Fibroblast of lung (primary cell): ENCODE data around the gene PFN3. TPM values are rescaled to one million over a fixed set of nuclear protein-coding genes. Genes with fewer than 3 reads are reported as not detected.
A peak's percentile ranks its signal among the peaks of the same experiment; 100 is the strongest.

ENCODE experiments used
- DNase-seq, 2 donors: peaks; one replicate each; pipeline versions ENCODE4 v3.0.0 to v3.0.0-alpha.2; 2010; ENCODE audit warnings: low read depth in 2 of 2
- H2AFZ ChIP-seq: 2 replicates; pipeline ENCODE4 v1.5.1; 2012; ENCODE audit warnings: low read length, control low read depth, inconsistent platforms
- H3K27ac ChIP-seq: 2 replicates; pipeline ENCODE4 v1.5.1; 2011; ENCODE audit warnings: low read length, control low read depth; ENCODE audit not compliant: insufficient read depth
- H3K27me3 ChIP-seq: 2 replicates; pipeline ENCODE4 v1.5.1; 2011; ENCODE audit warnings: mild to moderate bottlenecking, low read length; ENCODE audit not compliant: control insufficient read depth, insufficient read depth
- H3K36me3 ChIP-seq: 2 replicates; pipeline ENCODE4 v1.5.1; 2011; ENCODE audit warnings: low read length; ENCODE audit not compliant: control insufficient read depth, insufficient read depth
- H3K4me1 ChIP-seq: 2 replicates; pipeline ENCODE4 v1.5.1; 2011; ENCODE audit warnings: low read length; ENCODE audit not compliant: control insufficient read depth, insufficient read depth; ENCODE audit errors: extremely low read depth
- H3K4me2 ChIP-seq: 2 replicates; pipeline ENCODE4 v1.5.1; 2011; ENCODE audit warnings: low read length, control low read depth; ENCODE audit not compliant: insufficient read depth; ENCODE audit errors: extremely low read depth
- H3K4me3 ChIP-seq, 4 experiments: fragments of 200-600 bp in 1 of 4; sonication (generic) in 1 of 4; replicated peaks in 1 of 4; 2 replicates each; pipeline ENCODE4 v1.5.1; 2011 to 2016; ENCODE audit warnings: low read length in 4 of 4, low read depth in 3 of 4, mild to moderate bottlenecking in 3 of 4, control low read depth in 2 of 4, inconsistent platforms in 1 of 4, mixed read lengths in 1 of 4; ENCODE audit not compliant: insufficient read depth in 1 of 4; ENCODE audit errors: control extremely low read depth in 1 of 4
- H3K79me2 ChIP-seq: 2 replicates; pipeline ENCODE4 v1.5.1; 2012; ENCODE audit warnings: mild to moderate bottlenecking, low read length, inconsistent platforms; ENCODE audit not compliant: control insufficient read depth, insufficient read depth
- H3K9ac ChIP-seq: 2 replicates; pipeline ENCODE4 v1.5.1; 2011; ENCODE audit warnings: mild to moderate bottlenecking, low read length, control low read depth; ENCODE audit not compliant: insufficient read depth
- H3K9me3 ChIP-seq: 2 replicates; pipeline ENCODE4 v1.5.1; 2012; ENCODE audit warnings: low read depth, low read length; ENCODE audit not compliant: control insufficient read depth, insufficient read depth
- H4K20me1 ChIP-seq: 2 replicates; pipeline ENCODE4 v1.5.1; 2011; ENCODE audit warnings: low read length; ENCODE audit not compliant: control insufficient read depth, insufficient read depth; ENCODE audit errors: extremely low read depth
- EZH2 ChIP-seq: IDR thresholded peaks from 2 replicates; pipeline ENCODE4 v1.5.1; 2012; ENCODE audit warnings: low read length, control low read depth, mild to moderate bottlenecking; ENCODE audit errors: missing control alignments
- polyA plus RNA-seq, 2 donors: library from polyadenylated mRNA; depleted of rRNA in 1 of 2; stranded (reverse) in 1 of 2; unstranded in 1 of 2; fragments of >200 nt; gene quantifications; 2 replicates each; pipeline ENCODE4 v1.2.1, GENCODE V29; 2011 to 2012; ENCODE audit warnings: missing spikeins in 1 of 2
- total RNA-seq: library from RNA; depleted of rRNA; stranded (reverse); fragments of >200 nt; gene quantifications from 2 replicates; pipeline ENCODE4 v1.2.1, GENCODE V29; 2014
- TF ChIP-seq, protein P1 (sequence below), 2 donors: IDR thresholded peaks in 1 of 2; conservative IDR thresholded peaks in 1 of 2; 1 replicate in 1 of 2; 2 replicates in 1 of 2; pipeline ENCODE4 v1.5.1; 2011 to 2012; ENCODE audit warnings: low read length in 2 of 2, control low read depth in 1 of 2, inconsistent platforms in 1 of 2, low read depth in 1 of 2, mild to moderate bottlenecking in 1 of 2

Gene PFN3
- total and polyA plus RNA-seq, 2 donors (not counting 1 experiment from before 2014, with no cell fraction given): not detected

DNA sequence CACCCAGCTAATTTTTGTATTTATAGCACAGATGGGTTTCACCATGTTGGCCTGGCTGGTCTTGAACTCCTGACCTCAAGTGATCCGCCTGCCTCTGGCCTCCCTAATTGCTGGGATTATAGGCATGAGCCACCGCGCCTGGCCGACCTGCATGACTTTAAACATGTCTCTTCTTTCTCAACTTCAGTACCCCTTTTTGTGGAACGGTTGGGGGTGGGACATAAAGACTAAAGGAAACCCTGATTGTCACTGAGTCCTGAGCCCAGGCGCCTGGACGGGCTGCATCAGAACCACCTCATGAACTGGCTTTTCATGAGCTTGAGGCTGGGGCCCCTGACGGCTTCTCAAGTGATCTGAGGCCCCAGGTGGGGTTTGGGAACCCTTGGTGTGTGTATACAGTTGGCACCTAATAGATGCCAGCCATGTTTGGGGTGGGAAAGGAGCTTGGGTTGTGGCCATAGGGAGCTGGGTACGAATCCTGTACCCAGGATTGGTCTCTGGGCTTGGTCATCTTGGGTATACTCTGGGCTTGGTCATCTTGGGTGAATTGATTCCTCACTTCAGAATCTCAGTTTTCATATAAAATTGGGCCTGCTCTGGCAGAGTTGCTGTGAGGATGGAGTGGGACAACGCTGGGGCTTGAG lies 28.2 kb upstream of the PFN3 start:
- peaks cover 12% of the 10 kb centered on the region for H3K4me1 ChIP-seq
- H3K9me3 ChIP-seq: no peaks in the 10 kb centered on the region
- DNase-seq: no peak
- no peaks in the 10 kb centered on the region for H3K27me3 ChIP-seq
- H3K36me3 ChIP-seq: peaks cover 21% of the 10 kb centered on the region
- no peak overlapping the region for H3K4me2 ChIP-seq
- TF ChIP-seq EZH2: no peak
- TF ChIP-seq, protein P1, sequence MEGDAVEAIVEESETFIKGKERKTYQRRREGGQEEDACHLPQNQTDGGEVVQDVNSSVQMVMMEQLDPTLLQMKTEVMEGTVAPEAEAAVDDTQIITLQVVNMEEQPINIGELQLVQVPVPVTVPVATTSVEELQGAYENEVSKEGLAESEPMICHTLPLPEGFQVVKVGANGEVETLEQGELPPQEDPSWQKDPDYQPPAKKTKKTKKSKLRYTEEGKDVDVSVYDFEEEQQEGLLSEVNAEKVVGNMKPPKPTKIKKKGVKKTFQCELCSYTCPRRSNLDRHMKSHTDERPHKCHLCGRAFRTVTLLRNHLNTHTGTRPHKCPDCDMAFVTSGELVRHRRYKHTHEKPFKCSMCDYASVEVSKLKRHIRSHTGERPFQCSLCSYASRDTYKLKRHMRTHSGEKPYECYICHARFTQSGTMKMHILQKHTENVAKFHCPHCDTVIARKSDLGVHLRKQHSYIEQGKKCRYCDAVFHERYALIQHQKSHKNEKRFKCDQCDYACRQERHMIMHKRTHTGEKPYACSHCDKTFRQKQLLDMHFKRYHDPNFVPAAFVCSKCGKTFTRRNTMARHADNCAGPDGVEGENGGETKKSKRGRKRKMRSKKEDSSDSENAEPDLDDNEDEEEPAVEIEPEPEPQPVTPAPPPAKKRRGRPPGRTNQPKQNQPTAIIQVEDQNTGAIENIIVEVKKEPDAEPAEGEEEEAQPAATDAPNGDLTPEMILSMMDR (conservative IDR thresholded peaks at IDR 0.05 in 1 of 2, IDR thresholded peaks at IDR 0.05 in 1 of 2; ENCODE audit: low read depth in 1 of 2, low read length in 2 of 2): no peak
- H3K9ac ChIP-seq: no peak overlapping the region
- H3K27ac ChIP-seq: no peak overlapping the region
- H4K20me1 ChIP-seq: no peaks in the 10 kb centered on the region
- no peak overlapping the region for H3K4me3 ChIP-seq
- H3K79me2 ChIP-seq: peaks cover 21% of the 10 kb centered on the region
- H2AFZ ChIP-seq: no peak overlapping the region

DNA sequence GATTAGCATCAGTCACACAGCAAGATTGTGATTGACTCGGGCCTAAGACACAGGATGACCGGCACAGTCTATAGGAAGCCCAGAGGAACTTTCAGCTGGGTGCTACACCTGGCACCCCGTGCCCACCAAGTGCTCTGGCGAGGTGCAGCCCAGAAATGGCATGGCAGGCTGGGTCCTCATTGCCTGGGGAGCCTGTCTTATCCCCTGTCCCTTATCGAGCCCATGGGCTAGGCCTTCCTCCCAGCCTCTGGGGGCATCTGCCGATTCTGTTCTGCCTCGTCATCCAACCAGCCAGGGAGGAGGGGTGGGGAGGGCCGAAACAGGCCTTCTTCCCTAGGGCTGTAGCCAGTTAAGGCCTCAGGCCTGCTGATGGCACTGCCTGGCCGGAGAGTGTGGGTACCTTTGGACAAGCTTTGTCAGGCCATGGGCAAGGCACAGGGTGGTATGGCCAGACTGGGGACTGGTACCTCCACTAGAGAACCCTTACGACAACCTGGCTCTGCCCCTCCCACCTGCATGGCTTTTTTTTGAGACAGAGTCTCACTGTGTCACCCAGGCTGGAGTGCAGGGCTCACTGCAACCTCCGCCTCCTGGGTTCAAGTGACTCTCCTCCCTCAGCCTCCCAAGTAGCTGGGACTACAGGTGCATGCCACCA lies 27.6 kb upstream of the PFN3 start:
- no peak for DNase-seq
- H3K79me2 ChIP-seq: peaks cover 21% of the 10 kb centered on the region
- H3K4me1 ChIP-seq: peaks cover 12% of the 10 kb centered on the region
- no peaks in the 10 kb centered on the region for H3K27me3 ChIP-seq
- no peak overlapping the region for H3K4me2 ChIP-seq
- no peak overlapping the region for H2AFZ ChIP-seq
- no peak for TF ChIP-seq EZH2
- TF ChIP-seq, protein P1 (conservative IDR thresholded peaks at IDR 0.05 in 1 of 2, IDR thresholded peaks at IDR 0.05 in 1 of 2; ENCODE audit: low read depth in 1 of 2, low read length in 2 of 2): no peak
- peak overlapping the region in 2 of 4 experiments; percentile 75 to 76 for H3K4me3 ChIP-seq
- H4K20me1 ChIP-seq: no peaks in the 10 kb centered on the region
- peak overlapping the region; percentile 23 for H3K9ac ChIP-seq
- H3K9me3 ChIP-seq: no peaks in the 10 kb centered on the region
- H3K27ac ChIP-seq: no peak overlapping the region
- H3K36me3 ChIP-seq: peaks cover 18% of the 10 kb centered on the region

DNA sequence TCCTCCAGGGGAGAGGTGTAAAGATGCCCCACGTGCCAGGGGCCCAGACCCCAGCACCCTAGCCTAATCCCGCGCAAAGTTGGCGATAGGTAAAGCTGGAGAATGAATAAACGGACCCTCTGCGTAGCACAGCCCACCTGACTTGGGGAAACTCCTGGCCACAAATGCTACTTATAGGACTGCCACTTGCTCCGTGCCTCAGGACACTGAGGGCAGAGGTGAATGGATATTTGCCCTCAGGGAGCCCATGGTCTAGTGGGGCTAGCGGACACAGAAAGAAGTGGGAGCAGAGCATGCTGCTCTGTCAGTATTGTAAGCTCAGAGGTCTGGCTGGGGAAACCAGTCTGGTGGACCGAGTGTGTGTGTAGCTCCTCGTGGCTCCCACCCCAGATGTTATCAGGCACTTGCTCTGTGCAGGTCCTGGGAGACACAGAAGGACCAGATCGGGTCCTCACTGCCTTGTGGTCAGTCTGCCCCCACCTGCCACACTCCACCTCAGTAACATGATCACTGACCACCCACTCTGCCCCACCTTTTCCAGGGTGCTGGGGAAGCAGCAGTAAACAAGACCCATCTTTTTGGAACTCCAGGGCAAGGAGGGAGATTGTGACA lies 26.9 kb upstream of the PFN3 start:
- peak overlapping the region; percentile 99 for H3K4me2 ChIP-seq
- DNase-seq: no peak
- peak overlapping the region; percentile 84 for H3K27ac ChIP-seq
- peak overlapping the region; percentile 44 for H2AFZ ChIP-seq
- peaks cover 12% of the 10 kb centered on the region for H3K4me1 ChIP-seq
- H3K9me3 ChIP-seq: no peaks in the 10 kb centered on the region
- peak overlapping the region; percentile 75 to 88 (median 82) for H3K4me3 ChIP-seq
- peaks cover 11% of the 10 kb centered on the region for H3K36me3 ChIP-seq
- H3K27me3 ChIP-seq: no peaks in the 10 kb centered on the region
- H4K20me1 ChIP-seq: no peaks in the 10 kb centered on the region
- no peak for TF ChIP-seq EZH2
- TF ChIP-seq, protein P1 (conservative IDR thresholded peaks at IDR 0.05 in 1 of 2, IDR thresholded peaks at IDR 0.05 in 1 of 2; ENCODE audit: low read depth in 1 of 2, low read length in 2 of 2): no peak
- peak overlapping the region; percentile 97 for H3K9ac ChIP-seq
- peaks cover 21% of the 10 kb centered on the region for H3K79me2 ChIP-seq
